ENCODE measurements around the gene RUSC1.
"Not testable (repeated sequence)": the region's sequence is repeated elsewhere in the genome, so short reads cannot be mapped to it uniquely, and the experiment has no call there.

RUSC1 gene

GRCh38 chr1:155287987-155288543 is 32.6 kb upstream of the RUSC1 start:
- peak overlapping the region; percentile 37 for H3K27ac ChIP-seq
- TF ChIP-seq ZFX (IDR thresholded peaks at IDR 0.05) (no peak), CTCF (conservative IDR thresholded peaks at IDR 0.05) (no peak)

- H3K27ac ChIP-seq: not testable (repeated sequence)
These were observed 29.7 kb upstream of the RUSC1 start for GRCh38 chr1:155291006-155291405.

GRCh38 chr1:155293086-155293749 is 27.5 kb upstream of the RUSC1 start:
- TF ChIP-seq ZFX (IDR thresholded peaks at IDR 0.05): no peak
- no peak for TF ChIP-seq CTCF (conservative IDR thresholded peaks at IDR 0.05)
- no peak overlapping the region for H3K27ac ChIP-seq

GRCh38 chr1:155294520-155295182 is 26.0 kb upstream of the RUSC1 start:
- no peak for TF ChIP-seq CTCF (conservative IDR thresholded peaks at IDR 0.05)
- no peak for TF ChIP-seq ZFX (IDR thresholded peaks at IDR 0.05)
- no peak overlapping the region for H3K27ac ChIP-seq

GRCh38 chr1:155295183-155295941 is 25.3 kb upstream of the RUSC1 start:
- no peak overlapping the region for H3K27ac ChIP-seq
- no peak for TF ChIP-seq ZFX (IDR thresholded peaks at IDR 0.05)
- no peak for TF ChIP-seq CTCF (conservative IDR thresholded peaks at IDR 0.05)

- TF ChIP-seq CTCF (conservative IDR thresholded peaks at IDR 0.05): no peak
- no peak for TF ChIP-seq ZFX (IDR thresholded peaks at IDR 0.05)
- H3K27ac ChIP-seq: no peak overlapping the region
These were observed 24.8 kb upstream of the RUSC1 start for GRCh38 chr1:155295942-155296267.

GRCh38 chr1:155296661-155297060 is 24.0 kb upstream of the RUSC1 start:
- H3K27ac ChIP-seq: no peak overlapping the region
- TF ChIP-seq CTCF (conservative IDR thresholded peaks at IDR 0.05) (no peak), ZFX (IDR thresholded peaks at IDR 0.05) (no peak)
